ENCODE measurements around the gene NPAS2. TPM values are rescaled to one million over a fixed set of nuclear protein-coding genes. Genes with fewer than 3 reads are reported as not detected.

The NPAS2 gene
- total RNA-seq, 2 experiments from 2014 or later = 5.5 to 6.2 TPM

GRCh38 chr2:100964222-100964621 is 144.3 kb downstream of the NPAS2 start:
- DNase-seq = no peak
- CTCF ChIA-PET = interaction anchor here (1.2 kb wide), 1 partner anchor 158 kb away, joined by 5 read pairs; no protein-coding TSS in a partner anchor
- ATAC-seq = no peak
- Mint-ChIP-seq H3K4me1 (ENCODE audit: low read depth) (peaks cover 8% of the 10 kb centered on the region), H3K9me3 (ENCODE audit: insufficient read depth) (no peaks in the 10 kb centered on the region), H3K4me3 (no peak overlapping the region), H3K36me3 (ENCODE audit: low read depth) (no peaks in the 10 kb centered on the region), H3K27me3 (ENCODE audit: low read depth) (no peaks in the 10 kb centered on the region), H3K27ac (no peak overlapping the region)
- POLR2A ChIA-PET = interaction anchor here (1.0 kb wide), 1 partner anchor 13 kb away, joined by 3 read pairs; no protein-coding TSS in a partner anchor

- H3K4me3 Mint-ChIP-seq = no peak overlapping the region
- H3K27ac Mint-ChIP-seq = no peak overlapping the region
- no peaks in the 10 kb centered on the region for H3K36me3 Mint-ChIP-seq (ENCODE audit: low read depth)
- ChIA-PET CTCF (interaction anchor here (1.2 to 1.4 kb wide), 2 partner anchors 21 to 157 kb away, joined by 4 to 5 read pairs; no protein-coding TSS in a partner anchor), POLR2A (interaction anchor here (1.0 kb wide), 1 partner anchor 13 kb away, joined by 3 read pairs; no protein-coding TSS in a partner anchor)
- H3K4me1 Mint-ChIP-seq (ENCODE audit: low read depth) = peaks cover 8% of the 10 kb centered on the region
- H3K9me3 Mint-ChIP-seq (ENCODE audit: insufficient read depth) = no peaks in the 10 kb centered on the region
- ATAC-seq (no peak), DNase-seq (no peak)
- H3K27me3 Mint-ChIP-seq (ENCODE audit: low read depth) = no peaks in the 10 kb centered on the region
These were observed 144.8 kb downstream of the NPAS2 start for GRCh38 chr2:100964681-100965169.

- CTCF ChIA-PET = interaction anchor here (1.4 kb wide), 1 partner anchor 20 kb away, joined by 4 read pairs; no protein-coding TSS in a partner anchor
- no peak for ATAC-seq
- Mint-ChIP-seq H3K36me3 (ENCODE audit: low read depth) (no peaks in the 10 kb centered on the region), H3K9me3 (ENCODE audit: insufficient read depth) (no peaks in the 10 kb centered on the region), H3K27ac (no peak overlapping the region), H3K4me3 (no peak overlapping the region), H3K27me3 (ENCODE audit: low read depth) (no peaks in the 10 kb centered on the region), H3K4me1 (ENCODE audit: low read depth) (peaks cover 8% of the 10 kb centered on the region)
- POLR2A ChIA-PET = no interaction called here
- DNase-seq = no peak
These were observed 145.7 kb downstream of the NPAS2 start for GRCh38 chr2:100965596-100965995.

DNA sequence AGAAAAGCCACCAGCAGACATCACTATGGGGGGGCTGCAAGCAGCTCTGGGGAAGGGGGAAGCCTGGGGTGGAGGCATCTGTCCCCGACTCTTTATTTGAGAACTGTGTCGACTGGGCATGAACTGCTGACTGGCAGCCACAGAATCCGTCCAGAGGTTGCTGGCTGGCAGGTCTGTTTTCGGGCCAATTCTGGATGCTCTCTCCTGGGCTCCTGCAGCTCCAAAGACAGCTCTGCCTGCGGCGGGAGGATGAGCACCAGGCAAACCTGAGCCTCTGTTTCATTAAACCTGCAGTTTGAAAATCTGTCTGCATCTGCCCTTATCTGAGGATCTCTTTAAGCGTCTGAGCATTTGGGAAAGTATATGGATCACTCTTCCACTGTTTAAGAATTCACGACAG is 147.8 kb downstream of the NPAS2 start:
- DNase-seq (no peak), ATAC-seq (no peak)
- CTCF ChIA-PET = interaction anchor here (0.8 kb wide), 1 partner anchor 373 kb away, joined by 3 read pairs; no protein-coding TSS in a partner anchor
- no peak overlapping the region for H3K4me3 Mint-ChIP-seq
- no peaks in the 10 kb centered on the region for H3K36me3 Mint-ChIP-seq (ENCODE audit: low read depth)
- H3K27me3 Mint-ChIP-seq (ENCODE audit: low read depth) = no peaks in the 10 kb centered on the region
- POLR2A ChIA-PET = no interaction called here
- H3K9me3 Mint-ChIP-seq (ENCODE audit: insufficient read depth) = no peaks in the 10 kb centered on the region
- H3K27ac Mint-ChIP-seq = no peak overlapping the region
- H3K4me1 Mint-ChIP-seq (ENCODE audit: low read depth) = peaks cover 8% of the 10 kb centered on the region

DNA sequence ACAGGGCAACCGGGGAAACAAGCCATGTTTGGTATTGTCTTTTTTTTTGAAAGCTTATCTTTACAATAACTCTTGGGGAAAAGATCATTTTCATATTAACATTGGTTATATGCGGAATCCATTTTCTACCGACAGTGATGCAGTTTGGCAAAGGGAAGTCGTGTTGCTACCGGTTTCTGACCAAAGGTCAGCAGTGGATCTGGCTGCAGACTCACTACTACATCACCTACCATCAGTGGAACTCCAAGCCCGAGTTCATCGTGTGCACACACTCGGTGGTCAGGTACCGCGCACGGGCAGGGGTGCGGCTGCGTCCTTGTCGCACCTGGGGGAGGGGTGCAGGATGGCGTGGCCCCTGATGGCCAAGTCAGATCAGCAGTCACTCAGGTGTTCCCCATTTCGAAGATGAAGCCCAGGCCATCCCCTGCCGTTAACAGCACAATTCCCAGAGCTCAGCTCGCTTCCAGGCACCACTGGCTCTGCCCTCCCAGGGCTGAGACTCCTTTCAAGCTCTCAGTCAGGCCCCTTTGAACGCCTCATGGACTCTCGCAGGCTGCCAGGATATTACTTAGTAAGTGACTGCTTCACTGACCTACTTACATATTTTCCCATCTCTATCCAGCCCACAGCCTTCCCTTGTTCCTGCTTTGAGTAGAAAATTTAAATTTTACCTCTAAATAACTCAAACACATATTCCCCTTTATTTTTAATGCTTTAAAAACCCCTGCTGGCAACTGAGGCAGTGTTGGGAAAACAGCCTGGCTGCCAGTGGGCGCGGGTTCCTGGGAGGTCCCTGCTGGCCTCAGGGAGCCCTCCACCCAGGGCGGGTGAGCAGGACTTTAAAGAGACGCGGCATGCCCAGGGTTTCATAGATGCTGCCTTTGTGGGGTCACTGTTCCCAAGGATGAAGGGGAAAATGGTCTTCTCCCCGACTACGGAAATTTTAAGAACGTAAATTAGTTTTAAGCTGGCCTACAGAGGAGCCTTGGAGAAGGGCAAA is 148.5 kb downstream of the NPAS2 start:
- Mint-ChIP-seq H3K4me3 (no peak overlapping the region), H3K36me3 (ENCODE audit: low read depth) (no peaks in the 10 kb centered on the region), H3K27ac (no peak overlapping the region), H3K9me3 (ENCODE audit: insufficient read depth) (no peaks in the 10 kb centered on the region), H3K4me1 (ENCODE audit: low read depth) (peaks cover 8% of the 10 kb centered on the region), H3K27me3 (ENCODE audit: low read depth) (no peaks in the 10 kb centered on the region)
- DNase-seq (no peak), ATAC-seq (no peak)
- ChIA-PET POLR2A (interaction anchor here (0.6 kb wide), 1 partner anchor 9 kb away, joined by 3 read pairs; no protein-coding TSS in a partner anchor), CTCF (interaction anchor here (0.8 kb wide), 1 partner anchor 374 kb away, joined by 3 read pairs; no protein-coding TSS in a partner anchor)

DNA sequence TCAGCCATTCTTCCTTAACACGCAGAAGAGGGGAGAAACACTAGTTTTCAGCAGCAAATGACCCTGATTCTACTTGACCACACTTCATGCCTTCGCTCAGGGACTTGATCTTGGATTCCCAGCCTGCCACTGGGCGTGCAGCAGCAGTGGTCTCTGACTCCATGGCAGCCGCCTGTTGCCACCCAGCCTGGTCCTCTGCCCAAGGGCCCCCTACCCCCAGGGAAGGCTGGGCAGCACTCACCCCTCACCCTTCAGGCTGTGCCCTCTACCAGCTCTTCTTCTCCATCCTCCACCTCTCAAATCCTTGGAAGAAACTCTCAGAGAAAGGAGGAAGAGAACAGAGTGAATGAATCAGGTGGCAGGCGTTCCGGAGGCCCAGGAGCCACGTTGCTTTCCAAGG is 150.1 kb downstream of the NPAS2 start:
- no peak overlapping the region for H3K4me3 Mint-ChIP-seq
- ATAC-seq (no peak), DNase-seq (no peak)
- H3K4me1 Mint-ChIP-seq (ENCODE audit: low read depth) = no peaks in the 10 kb centered on the region
- POLR2A ChIA-PET = no interaction called here
- CTCF ChIA-PET = no interaction called here
- H3K9me3 Mint-ChIP-seq (ENCODE audit: insufficient read depth) = no peaks in the 10 kb centered on the region
- no peaks in the 10 kb centered on the region for H3K27me3 Mint-ChIP-seq (ENCODE audit: low read depth)
- no peaks in the 10 kb centered on the region for H3K36me3 Mint-ChIP-seq (ENCODE audit: low read depth)
- H3K27ac Mint-ChIP-seq = no peak overlapping the region

DNA sequence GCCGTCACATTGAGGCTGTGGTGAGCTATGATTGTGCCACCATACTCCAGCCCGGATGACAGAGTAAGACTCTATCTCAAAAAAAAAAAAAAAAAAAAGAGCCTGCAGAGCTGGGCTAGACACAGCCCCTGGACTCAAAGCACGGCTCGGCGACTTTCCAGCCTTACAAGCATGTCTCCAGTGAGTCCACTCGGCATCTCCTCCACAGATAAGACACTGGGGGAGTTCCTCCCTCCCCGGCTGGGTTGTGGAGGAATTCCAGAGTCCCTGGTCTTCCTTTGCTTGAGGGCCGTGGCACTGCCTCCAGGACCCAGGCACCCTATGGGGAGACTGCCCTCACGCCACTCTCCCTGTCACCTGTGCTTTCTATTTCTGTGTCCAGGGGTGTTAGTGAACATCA is 151.3 kb downstream of the NPAS2 start:
- DNase-seq (no peak), ATAC-seq (no peak)
- no peaks in the 10 kb centered on the region for H3K9me3 Mint-ChIP-seq (ENCODE audit: insufficient read depth)
- H3K4me1 Mint-ChIP-seq (ENCODE audit: low read depth) = no peaks in the 10 kb centered on the region
- no peaks in the 10 kb centered on the region for H3K36me3 Mint-ChIP-seq (ENCODE audit: low read depth)
- ChIA-PET POLR2A (no interaction called here), CTCF (no interaction called here)
- no peaks in the 10 kb centered on the region for H3K27me3 Mint-ChIP-seq (ENCODE audit: low read depth)
- H3K27ac Mint-ChIP-seq = no peak overlapping the region
- no peak overlapping the region for H3K4me3 Mint-ChIP-seq

- H3K36me3 Mint-ChIP-seq (ENCODE audit: low read depth) = no peaks in the 10 kb centered on the region
- POLR2A ChIA-PET = no interaction called here
- no peaks in the 10 kb centered on the region for H3K9me3 Mint-ChIP-seq (ENCODE audit: insufficient read depth)
- no peak overlapping the region for H3K27ac Mint-ChIP-seq
- H3K4me3 Mint-ChIP-seq = no peak overlapping the region
- ATAC-seq (no peak), DNase-seq (no peak)
- CTCF ChIA-PET = interaction anchor here (0.9 kb wide), 1 partner anchor 362 kb away, joined by 3 read pairs; no protein-coding TSS in a partner anchor
- H3K4me1 Mint-ChIP-seq (ENCODE audit: low read depth) = no peaks in the 10 kb centered on the region
- H3K27me3 Mint-ChIP-seq (ENCODE audit: low read depth) = no peaks in the 10 kb centered on the region
These were observed 152.5 kb downstream of the NPAS2 start for GRCh38 chr2:100972452-100972851.

GRCh38 chr2:100974712-100975520 is 155.0 kb downstream of the NPAS2 start:
- Mint-ChIP-seq H3K27ac (no peak overlapping the region), H3K4me1 (ENCODE audit: low read depth) (no peaks in the 10 kb centered on the region), H3K9me3 (ENCODE audit: insufficient read depth) (no peaks in the 10 kb centered on the region), H3K36me3 (ENCODE audit: low read depth) (no peaks in the 10 kb centered on the region), H3K4me3 (no peak overlapping the region), H3K27me3 (ENCODE audit: low read depth) (no peaks in the 10 kb centered on the region)
- POLR2A ChIA-PET = no interaction called here
- ATAC-seq (no peak), DNase-seq (no peak)
- CTCF ChIA-PET = no interaction called here

GRCh38 chr2:100975521-100975785 is 155.5 kb downstream of the NPAS2 start:
- Mint-ChIP-seq H3K4me3 (no peak overlapping the region), H3K27ac (no peak overlapping the region), H3K27me3 (ENCODE audit: low read depth) (no peaks in the 10 kb centered on the region), H3K36me3 (ENCODE audit: low read depth) (no peaks in the 10 kb centered on the region), H3K9me3 (ENCODE audit: insufficient read depth) (no peaks in the 10 kb centered on the region), H3K4me1 (ENCODE audit: low read depth) (no peaks in the 10 kb centered on the region)
- ATAC-seq (no peak), DNase-seq (no peak)
- ChIA-PET POLR2A (no interaction called here), CTCF (no interaction called here)

DNA sequence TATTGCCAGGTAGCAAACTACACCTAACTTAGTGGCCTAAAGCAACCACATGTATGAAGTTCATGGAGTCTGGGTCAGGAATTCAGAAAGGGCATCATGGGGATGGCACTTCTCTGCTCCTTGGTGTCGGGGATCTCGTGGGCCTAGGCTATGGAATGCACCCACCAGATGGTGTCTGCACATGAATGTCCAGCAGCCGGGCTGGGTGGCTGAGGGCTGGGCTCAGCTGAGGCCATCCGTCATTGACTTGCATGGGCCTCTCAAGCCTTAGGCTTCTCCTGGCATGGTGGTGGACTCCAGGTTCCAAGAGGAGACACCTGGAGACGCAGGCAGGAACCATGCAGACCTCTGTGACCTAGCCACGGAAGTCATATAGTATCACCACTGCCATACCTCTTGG is 156.1 kb downstream of the NPAS2 start:
- DNase-seq (no peak), ATAC-seq (no peak)
- no peaks in the 10 kb centered on the region for H3K9me3 Mint-ChIP-seq (ENCODE audit: insufficient read depth)
- H3K27me3 Mint-ChIP-seq (ENCODE audit: low read depth) = no peaks in the 10 kb centered on the region
- no peaks in the 10 kb centered on the region for H3K36me3 Mint-ChIP-seq (ENCODE audit: low read depth)
- ChIA-PET POLR2A (no interaction called here), CTCF (no interaction called here)
- no peak overlapping the region for H3K4me3 Mint-ChIP-seq
- peaks cover 6% of the 10 kb centered on the region for H3K4me1 Mint-ChIP-seq (ENCODE audit: low read depth)
- no peak overlapping the region for H3K27ac Mint-ChIP-seq
